GM18909 (cell line): Measurements from ENCODE around the gene PPM1L.

ENCODE experiments used
- ATAC-seq: cut with Tn5 transposase; IDR thresholded peaks from one replicate; pipeline ENCODE4 v1.9.1; 2021; ENCODE audit warnings: mild to moderate bottlenecking; ENCODE audit not compliant: unreplicated experiment, poor library complexity

PPM1L gene

DNA sequence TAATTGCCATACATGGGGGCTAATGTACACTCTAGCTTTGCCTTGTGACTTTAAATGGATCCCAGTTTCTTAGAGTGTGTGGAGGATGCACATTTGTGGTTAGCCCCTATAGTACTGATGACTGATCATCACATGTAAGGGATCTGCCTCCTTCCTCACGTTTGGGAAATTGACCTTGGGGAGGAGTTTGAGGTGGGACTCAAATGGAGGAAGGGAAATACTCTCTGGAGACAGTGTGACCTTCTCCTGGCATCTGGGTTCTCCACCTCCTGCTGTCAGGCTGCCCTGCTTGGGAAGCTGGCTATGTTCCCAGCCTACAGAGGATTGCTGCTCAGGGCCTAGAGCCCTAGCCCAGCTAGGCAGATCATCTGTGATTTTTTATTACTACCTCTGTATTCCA is 48.7 kb downstream of the PPM1L start:
- no peak for ATAC-seq

DNA sequence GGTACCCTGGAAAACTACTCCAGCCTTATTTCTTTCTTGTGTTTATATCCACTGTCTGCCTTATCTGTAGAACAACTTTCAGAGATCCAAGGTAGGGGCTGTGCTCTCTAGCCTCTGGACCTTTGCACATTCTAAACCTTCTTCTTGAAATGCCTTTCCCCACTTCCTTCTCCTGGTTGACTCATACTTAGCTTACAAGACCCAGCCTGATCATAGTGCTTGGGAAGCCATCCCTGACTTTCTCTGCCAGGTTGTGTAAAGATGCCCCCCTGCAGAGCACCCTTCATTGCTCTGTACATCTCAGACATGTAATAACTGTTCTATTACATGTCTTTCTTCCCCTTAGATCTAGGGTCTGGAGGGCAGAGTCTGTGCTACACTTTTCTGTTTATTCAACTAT is 50.1 kb downstream of the PPM1L start:
- no peak for ATAC-seq

DNA sequence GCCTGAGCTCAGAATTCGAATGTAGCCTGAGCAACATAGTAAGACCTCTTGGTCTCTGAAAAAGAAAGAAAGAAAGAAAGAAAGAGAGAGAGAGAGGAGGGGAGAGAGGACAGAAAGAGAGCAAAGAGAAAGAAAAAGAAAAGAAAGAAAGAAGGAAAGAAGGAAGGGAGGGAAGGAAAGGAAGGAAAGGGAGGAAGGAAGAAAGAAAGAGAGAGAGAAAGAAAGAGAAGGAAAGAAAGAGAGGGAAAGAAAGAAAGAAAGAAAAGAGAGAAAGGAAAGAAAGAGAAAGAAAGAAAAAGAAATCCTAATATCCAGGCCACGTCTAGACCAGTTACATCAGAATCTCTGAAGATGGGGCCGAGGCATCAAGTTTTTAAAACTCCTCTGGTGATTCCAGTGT is 50.7 kb downstream of the PPM1L start:
- ATAC-seq = no peak

DNA sequence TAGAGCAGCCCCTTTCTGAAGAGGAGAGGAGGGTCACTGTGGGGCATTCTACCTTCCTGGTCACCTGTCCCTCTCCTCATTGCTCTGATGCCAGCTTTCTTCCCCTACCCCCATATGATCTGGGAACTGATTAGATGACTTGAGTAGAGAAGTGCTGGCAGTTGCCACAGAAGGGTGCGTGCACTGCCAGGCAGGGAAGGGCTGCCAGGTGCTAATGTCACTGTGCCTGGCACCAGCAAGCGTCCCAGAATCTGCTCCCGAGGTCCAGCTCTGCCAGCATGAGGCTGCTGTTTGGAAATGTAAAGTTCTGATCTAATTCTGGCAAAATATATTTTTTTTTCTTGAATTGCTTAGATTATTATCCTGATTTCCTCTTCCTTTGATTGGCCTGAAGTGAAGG is 52.8 kb downstream of the PPM1L start:
- no peak for ATAC-seq

DNA sequence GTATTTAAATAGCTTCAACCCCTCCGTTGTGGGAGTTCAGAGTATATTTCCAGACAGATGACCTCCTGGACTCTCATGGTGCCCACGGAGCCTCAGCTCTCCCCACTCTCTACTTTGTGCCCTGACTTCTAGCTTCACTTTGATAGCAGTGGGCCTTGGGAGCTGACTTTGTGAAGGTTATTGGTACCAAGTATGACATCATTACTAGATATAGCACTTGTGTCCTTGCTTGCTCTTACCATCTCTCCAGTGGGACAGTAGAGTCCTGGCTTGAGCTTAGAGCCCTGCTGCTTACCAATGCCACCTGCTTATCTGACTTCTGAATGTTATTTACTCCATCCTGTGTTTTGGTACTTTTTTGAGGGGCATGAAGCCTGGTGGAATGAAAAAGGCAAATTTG is 53.4 kb downstream of the PPM1L start:
- ATAC-seq = no peak

DNA sequence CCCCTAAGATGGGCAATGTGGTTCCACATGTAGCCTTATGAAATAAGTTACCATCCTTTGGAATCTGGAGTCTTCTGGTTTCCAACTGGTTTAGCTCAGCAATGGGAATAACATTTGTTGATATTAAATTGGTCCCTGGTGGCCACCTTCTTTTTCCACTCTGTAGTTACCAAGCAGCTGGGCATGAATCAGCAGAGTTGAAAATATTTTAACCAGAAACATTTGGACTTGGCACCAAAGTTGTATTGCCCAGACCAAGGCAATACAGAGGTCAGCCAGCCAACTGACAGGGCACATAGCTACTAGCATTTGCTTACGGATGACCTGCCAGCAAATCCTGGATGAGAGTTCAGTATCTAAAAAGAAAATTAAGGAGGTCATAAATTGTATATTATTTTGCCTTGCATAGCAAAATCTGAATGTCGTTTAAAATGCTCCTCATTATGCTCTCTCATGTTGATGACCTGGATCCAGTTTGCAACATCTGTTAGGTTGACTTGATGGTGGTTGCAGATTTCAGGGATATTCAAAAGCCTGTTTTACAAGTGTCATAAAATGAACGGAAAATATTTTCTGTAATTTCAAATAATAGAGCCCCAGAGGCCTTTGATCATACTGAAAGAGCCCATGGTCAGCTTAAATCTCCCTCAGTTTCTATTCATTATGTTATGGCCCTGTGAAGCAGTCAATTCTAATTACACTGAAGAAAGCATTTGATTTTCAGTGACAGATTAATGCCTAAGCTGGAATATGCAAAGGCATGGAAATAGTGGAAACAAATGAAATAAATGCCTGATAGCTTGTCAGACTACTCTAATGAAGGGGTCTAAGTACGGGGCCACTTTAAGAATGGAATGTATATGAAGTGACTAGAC is 54.6 kb downstream of the PPM1L start:
- no peak for ATAC-seq

DNA sequence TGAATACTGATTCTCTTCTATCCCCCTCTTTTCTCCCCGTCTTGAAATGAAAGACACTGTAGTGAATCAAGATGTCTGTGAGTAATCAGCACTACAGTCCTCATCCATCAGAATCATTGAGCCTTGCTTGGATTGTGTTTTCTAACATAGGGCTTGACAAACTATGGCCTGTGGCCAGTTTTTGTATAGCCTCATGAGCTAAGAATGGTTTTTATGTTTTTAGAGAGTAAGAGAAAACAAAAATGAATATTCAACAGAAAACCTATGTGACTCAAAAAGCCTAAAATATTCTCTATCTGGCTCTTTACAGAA is 55.2 kb downstream of the PPM1L start:
- ATAC-seq = no peak

DNA sequence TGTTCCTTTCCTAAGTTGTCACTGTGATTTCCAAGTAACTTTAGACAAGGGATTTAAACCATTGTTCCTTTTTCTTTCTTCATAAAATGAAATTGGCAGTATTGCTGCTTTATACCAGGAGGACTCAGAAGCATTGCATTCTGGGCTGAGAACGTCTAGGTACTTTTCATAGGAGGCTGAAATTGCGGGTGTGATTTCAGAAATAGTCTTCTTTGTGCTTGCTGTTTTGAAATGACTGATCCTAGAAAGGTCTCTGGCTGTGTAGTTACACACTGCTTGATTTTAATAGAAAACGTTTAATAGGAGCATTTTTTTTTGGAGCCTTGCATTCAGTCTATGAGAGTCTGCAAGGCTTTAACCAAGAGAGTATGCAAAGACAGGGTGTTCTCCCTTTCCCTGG is 56.3 kb downstream of the PPM1L start:
- no peak for ATAC-seq

DNA sequence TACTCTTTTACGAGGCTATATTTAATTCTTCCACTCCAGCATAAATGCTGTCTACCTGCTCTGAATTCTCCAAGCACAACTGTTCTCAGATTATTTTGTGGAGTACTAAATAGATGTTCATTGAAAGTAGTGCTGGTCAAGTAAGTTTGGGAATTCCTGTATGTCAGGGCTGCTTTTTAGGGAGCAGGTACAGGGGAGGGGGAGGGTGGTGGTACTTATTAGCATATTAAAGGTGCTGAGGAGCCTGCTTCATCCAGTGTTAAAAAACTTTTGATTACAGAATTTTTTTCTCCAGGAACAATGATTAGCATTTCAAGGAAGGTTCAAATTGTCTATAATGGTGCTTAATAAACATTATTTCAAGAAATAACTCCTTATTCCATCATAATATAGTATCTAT is 59.2 kb downstream of the PPM1L start:
- no peak for ATAC-seq

DNA sequence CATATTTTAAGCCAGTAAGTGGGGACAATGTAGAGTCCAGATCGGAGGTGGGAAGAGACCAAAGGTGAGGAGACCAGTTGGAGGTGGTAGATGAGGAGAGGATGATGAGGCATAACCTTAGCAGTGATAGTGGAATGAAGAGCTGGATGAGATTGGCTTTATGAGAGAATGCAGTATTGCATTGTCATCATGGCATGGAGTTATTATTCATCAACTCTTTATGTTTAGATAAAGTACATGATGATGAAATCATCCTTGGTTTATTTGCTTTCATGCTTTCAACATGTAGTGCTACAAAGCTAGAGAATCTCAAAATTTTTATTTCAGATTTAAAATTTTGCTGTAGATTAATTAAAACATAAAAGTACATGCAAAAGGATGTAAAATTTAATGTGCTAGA is 64.0 kb downstream of the PPM1L start:
- no peak for ATAC-seq

DNA sequence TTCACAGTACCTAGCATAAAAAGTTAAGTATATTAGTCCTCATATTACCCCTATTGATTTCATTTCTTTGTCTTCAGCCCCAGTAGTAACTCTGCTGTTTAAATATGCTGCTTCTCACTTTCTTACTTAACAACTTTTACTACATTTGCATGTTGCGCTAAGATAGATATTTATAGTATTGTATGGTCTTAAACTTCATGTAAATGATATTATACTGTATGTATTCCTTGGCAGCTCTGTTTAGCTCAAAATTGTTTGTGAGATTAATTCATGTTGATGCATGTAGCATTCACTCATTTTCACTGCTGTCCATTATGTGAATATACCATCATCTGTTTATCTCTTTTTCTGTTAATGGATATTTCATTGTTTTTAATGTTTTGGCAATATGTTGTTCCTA is 64.4 kb downstream of the PPM1L start:
- no peak for ATAC-seq

DNA sequence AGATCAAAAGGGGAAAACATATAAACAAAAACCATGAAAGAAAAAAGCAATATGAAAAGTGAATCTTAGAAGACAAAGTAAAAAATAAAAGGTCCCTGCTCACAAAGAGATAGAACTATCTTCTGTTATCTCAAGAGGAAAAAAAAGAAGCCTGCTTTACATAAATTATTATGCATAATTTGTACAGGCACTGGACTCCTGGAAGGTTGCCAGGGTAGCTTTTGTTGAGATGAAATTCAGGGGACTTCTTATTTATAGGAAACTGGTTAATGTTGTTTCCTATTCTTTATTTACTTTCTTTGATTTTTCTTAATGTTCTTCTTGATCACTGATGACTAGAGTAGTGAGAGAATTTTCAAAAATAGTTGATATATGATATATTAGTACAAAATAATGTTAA is 66.9 kb downstream of the PPM1L start:
- ATAC-seq = no peak

DNA sequence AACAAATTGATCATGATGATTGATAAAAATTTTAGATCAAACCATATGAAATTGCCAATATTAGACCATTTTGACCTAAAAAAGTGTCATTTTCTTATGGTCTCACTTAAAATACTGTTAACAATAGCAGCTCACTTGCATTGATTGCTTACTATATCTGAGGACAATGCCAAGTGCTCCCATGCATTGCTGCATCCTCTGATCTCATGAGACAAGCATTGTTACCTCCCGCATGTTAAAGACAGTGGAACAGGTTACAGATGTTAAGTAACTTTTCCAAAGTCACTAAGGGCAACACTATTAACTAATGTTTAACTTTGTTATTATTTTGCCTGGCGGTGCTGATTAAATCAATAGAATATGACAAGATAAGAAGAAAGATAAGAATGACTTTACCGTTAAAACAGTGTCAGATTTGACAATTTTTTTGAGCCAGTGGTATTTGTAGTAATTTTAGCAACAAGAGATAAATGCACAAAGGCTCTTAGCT is 69.3 kb downstream of the PPM1L start:
- no peak for ATAC-seq

DNA sequence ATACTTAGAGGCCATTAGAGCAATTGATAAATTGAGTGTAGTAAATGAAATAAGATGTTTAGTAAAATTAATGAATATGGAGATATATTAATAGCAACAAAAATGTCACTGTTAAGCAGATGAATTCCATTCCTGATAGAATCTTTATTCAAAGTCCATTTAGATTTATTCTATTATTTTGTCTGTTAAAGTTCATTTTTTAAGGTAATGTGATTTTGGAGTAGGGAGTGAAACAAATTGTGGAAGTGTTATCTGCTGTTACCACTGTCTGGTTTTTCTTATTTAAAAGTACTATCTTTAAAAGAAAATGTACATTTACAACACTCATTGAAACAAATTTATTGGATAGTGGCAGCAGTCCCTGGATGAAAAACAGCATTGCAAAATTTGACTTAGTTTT is 70.4 kb downstream of the PPM1L start:
- no peak for ATAC-seq

DNA sequence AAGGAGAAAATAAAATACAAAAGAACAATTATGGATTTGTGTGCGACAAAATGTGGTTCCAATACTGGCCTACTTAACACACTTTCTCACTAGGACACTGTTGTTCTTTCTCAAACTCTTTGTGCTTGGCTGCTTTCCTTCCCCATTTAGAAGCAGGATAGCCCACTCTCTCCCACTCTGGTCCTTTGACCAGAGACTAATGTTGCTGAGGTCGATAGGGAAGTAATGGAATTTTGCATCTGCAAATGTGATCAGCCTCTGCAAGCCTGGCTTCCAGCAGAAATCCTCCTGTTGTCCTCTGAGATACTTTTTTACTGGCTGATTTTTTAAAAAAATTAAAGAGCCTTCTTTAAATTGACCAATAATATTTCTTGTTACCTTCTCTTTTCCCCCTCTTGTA is 71.0 kb downstream of the PPM1L start:
- no peak for ATAC-seq

DNA sequence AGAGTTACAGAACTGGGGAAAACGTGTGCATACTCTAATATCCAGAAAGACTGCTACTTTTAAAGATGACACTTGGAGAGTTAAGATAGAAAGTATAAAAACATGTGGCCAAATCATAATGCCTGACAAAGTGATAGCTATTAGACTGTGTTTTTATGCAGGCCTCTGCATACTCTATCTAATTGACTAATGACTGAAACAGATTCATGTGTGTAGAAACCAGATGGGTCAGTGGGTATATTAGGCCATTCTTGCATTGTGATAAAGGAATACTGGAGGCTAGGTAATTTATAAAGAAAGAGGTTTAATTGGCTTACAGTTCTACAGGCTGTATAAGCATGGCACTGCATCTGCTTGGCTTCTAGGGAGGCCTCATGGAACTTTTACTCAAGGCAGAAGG is 71.5 kb downstream of the PPM1L start:
- ATAC-seq = no peak

DNA sequence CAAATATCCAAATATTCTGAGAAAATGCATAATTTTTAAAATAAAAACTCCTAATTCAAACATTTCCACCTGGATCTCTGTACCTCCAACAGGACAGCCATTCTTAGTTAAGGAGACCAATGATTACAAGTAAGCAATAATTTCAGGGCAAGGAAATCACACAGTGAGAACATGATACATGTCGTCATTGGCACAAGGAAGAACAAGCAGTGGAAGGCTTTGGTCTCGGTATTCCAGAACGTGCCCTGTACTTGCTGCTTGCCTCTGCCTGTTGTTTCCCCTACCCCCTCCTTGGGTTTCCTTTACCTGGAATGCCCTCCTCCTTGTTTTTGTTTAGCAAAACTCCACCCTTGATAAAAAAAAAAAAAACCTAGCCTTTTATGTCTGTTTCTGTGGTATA is 72.8 kb downstream of the PPM1L start:
- no peak for ATAC-seq

DNA sequence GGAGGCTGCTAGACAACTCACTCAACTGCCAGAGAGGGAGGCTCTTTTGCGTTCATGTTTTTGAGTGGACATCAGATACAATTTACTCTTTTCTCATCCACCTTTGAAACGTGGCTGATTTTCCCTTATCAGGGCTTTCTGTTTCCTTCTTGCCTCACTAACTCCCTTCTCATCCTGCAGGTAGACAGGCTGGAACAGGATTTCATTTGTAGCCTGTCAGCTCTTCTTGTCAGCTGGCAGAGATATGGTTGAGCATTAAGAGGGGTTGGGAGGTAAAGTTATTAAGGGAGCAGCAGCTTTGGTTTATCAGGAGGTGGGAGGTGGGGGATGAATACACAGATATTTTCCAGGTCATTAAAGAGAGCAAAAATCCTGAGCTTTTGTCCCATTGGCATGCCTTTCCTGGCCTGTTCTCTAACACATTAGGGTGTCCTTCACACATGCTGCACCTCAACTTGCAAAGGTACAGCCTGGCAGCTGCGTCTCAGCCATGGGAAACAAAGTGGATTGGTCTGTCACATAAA is 73.5 kb downstream of the PPM1L start:
- no peak for ATAC-seq

DNA sequence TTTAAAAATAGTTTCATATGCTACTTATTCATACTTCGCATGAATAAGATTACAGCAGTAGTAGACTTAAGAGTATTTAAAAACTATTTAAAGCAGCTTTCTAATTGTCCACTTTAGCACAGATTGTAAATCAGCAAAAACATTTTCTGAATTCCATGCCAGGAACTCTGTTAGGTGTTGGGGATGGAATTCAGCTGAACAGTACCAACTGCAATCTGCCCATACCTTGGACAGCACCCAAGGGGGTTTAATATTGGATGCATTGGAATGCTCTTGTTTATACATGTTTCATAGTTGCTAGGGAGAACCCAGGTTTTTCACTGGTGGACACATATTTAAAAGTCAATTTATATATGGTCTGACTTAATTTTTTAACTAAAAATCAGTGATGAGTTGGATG is 74.8 kb downstream of the PPM1L start:
- no peak for ATAC-seq

DNA sequence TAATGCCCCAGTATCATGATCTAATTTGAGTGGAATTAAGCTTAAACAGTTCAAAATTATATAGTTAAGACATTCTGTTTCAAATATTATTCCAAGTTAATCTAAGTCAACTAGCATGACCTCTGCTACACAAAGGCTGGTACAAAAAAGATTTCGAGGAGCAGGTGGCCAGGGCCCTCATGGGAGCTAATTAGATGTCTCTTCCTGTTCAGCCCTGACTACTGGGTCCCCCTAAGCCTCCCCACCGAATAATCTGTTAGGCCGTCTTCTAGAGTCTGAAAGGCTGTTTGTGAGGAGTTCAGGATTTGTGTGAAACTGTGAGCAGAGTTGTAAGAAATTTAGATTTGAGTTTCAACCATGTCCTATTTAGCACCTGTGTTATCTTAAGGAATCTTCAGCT is 75.4 kb downstream of the PPM1L start:
- no peak for ATAC-seq

DNA sequence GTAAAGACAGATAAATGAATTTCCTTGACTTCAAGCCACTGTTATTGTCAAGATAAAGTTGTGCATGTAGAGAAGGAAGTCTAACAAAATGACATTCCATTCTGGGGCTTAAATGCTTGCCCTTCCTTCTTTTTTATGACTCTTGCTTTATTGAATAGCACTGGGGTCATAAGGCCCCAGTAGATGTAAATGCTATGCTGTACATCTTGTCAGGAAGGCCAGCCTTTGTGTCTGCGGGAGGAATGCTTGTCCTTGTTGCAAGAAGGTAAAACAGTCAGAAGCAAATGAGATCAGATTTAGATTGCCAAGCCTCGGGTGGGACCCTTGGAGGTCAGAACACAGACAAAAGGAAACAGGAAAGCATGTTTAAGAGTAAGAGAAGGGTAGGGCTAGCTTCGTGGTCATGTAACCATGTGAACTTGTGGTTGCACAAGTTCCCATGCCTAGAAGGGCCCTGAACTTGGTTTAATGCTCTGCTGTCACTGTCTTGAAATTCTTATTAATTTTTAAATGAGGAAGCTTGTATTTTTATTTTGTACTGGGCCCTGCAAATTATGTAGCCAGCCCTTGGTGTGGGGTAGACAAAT is 81.5 kb downstream of the PPM1L start:
- no peak for ATAC-seq

DNA sequence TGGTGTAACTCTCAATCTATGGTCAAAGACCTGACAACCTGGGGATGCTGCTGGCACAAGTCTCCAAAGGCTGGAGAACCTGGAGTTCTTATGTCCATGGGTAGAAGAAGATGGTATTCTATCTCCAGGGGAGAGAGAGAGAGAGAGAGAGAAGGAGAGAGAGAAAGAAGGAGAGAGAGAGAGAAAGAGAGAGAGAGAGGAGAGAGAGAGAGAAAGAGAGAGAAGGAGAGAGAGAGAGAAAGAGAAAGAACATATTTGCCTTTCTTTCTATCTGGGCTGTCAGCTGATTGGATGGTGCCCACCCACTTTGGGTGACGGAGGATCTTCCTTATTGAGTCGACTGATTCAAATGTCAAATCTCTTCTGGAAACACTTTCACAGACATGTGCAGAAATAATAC is 84.6 kb downstream of the PPM1L start:
- no peak for ATAC-seq
